Measurements from ENCODE around the gene KCNMA1. TPM values are rescaled to one million over a fixed set of nuclear protein-coding genes. Genes with fewer than 3 reads are reported as not detected.

Gene KCNMA1
- total and polyA plus RNA-seq, 10 of the 15 experiments (the other 5 are each of a cell fraction or from before 2014, with no cell fraction given) = 8.5 to 77.0 (median 21.3) TPM

DNA sequence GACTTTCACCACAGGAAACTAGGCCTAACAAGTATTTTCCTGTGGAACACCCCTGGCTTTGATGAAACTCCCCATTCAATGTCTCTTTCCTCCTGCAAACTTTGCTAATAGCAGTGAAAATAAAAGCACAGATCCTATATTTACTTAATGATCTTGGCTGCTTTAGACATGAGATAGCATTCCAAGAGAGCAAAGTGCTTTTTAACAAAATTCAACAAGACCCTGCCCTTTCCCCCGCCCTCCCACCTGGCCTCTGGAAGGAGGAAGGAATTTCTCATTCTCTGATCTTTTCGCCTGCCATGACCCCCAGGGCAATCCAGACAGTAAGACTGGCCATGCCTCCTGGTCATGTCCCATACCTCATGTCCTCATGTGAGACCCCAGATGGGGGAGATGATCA is 185.7 kb downstream of the KCNMA1 start (continued):
- TF ChIP-seq ASH2L (IDR thresholded peaks at IDR 0.05; ENCODE audit: borderline replicate concordance, low read depth) = no peak
- TF ChIP-seq MTA3 (IDR thresholded peaks at IDR 0.05; ENCODE audit: borderline replicate concordance, low read length) = no peak

DNA sequence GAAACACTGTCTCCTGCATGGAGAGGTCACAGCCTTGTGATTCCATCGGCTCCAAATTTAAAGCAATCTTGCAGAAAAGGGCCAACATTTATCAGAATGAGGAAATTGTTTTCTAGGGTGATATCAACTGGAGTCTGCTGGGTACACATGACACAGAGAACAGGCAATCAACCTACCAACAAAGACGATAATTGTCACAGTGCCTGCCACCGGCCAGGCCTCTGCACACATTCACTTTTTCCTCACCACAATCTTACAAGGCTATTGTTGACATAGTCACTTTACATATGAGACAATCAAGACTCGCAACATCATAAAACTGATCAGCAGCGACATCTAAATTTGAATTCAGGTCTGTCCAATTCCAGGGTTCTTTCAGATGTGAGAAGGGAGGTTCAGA is 189.4 kb downstream of the KCNMA1 start:
- Histone ChIP-seq H2AFZ (ENCODE audit: control insufficient read depth, low read depth, low read length) (no peak overlapping the region), H3K27me3 (replicated peaks in 1 of 2; ENCODE audit: control insufficient read depth in 2 of 2, insufficient read depth in 2 of 2, low read length in 1 of 2) (no peaks in the 10 kb centered on the region), H3K9ac (ENCODE audit: control insufficient read depth, insufficient read depth, low read length) (no peak overlapping the region), H3K79me2 (ENCODE audit: control insufficient read depth, insufficient read depth, low read length) (no peaks in the 10 kb centered on the region), H3K36me3 (ENCODE audit: control insufficient read depth in 2 of 2, insufficient read depth in 2 of 2, low read length in 1 of 2) (no peaks in the 10 kb centered on the region), H4K20me1 (ENCODE audit: control insufficient read depth, insufficient read depth) (no peaks in the 10 kb centered on the region), H3K4me3 (no peak overlapping the region), H3K4me1 (ENCODE audit: control insufficient read depth, insufficient read depth, low read length) (no peaks in the 10 kb centered on the region), H3K9me3 (replicated peaks; ENCODE audit: control insufficient read depth, insufficient read depth, low read length) (no peaks in the 10 kb centered on the region; the same call in 2 of the 3 replicates), H3K27ac (ENCODE audit: control insufficient read depth, insufficient read depth) (no peak overlapping the region), H3K4me2 (ENCODE audit: control insufficient read depth, insufficient read depth) (no peak overlapping the region)
- POLR2A ChIA-PET = no interaction called here
- DNase-seq (ENCODE audit: low read depth, low spot score) (no peak), FAIRE-seq (no peak), ATAC-seq (no peak)
- 58% methylated on average over 5 of the region's 5 CpGs for WGBS (ENCODE audit: insufficient coverage, insufficient replicate concordance, low lambda C conversion rate, missing lambda C conversion rate)
- CTCF ChIA-PET = no interaction called here
- TF ChIP-seq RB1 (IDR thresholded peaks at IDR 0.05; ENCODE audit: borderline replicate concordance) (no peak), CEBPB (IDR thresholded peaks at IDR 0.05; ENCODE audit: borderline replicate concordance in 1 of 2, low read depth in 2 of 2, low read length in 2 of 2) (no peak), RBBP5 (conservative IDR thresholded peaks at IDR 0.05) (no peak), IKZF2 (IDR thresholded peaks at IDR 0.05) (no peak)
- TF ChIP-seq, protein P1, sequence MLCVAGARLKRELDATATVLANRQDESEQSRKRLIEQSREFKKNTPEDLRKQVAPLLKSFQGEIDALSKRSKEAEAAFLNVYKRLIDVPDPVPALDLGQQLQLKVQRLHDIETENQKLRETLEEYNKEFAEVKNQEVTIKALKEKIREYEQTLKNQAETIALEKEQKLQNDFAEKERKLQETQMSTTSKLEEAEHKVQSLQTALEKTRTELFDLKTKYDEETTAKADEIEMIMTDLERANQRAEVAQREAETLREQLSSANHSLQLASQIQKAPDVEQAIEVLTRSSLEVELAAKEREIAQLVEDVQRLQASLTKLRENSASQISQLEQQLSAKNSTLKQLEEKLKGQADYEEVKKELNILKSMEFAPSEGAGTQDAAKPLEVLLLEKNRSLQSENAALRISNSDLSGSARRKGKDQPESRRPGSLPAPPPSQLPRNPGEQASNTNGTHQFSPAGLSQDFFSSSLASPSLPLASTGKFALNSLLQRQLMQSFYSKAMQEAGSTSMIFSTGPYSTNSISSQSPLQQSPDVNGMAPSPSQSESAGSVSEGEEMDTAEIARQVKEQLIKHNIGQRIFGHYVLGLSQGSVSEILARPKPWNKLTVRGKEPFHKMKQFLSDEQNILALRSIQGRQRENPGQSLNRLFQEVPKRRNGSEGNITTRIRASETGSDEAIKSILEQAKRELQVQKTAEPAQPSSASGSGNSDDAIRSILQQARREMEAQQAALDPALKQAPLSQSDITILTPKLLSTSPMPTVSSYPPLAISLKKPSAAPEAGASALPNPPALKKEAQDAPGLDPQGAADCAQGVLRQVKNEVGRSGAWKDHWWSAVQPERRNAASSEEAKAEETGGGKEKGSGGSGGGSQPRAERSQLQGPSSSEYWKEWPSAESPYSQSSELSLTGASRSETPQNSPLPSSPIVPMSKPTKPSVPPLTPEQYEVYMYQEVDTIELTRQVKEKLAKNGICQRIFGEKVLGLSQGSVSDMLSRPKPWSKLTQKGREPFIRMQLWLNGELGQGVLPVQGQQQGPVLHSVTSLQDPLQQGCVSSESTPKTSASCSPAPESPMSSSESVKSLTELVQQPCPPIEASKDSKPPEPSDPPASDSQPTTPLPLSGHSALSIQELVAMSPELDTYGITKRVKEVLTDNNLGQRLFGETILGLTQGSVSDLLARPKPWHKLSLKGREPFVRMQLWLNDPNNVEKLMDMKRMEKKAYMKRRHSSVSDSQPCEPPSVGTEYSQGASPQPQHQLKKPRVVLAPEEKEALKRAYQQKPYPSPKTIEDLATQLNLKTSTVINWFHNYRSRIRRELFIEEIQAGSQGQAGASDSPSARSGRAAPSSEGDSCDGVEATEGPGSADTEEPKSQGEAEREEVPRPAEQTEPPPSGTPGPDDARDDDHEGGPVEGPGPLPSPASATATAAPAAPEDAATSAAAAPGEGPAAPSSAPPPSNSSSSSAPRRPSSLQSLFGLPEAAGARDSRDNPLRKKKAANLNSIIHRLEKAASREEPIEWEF (IDR thresholded peaks at IDR 0.05; ENCODE audit: insufficient replicate concordance, low read depth, low read length) = no peak
- in situ Hi-C loops (cut with MboI) (no loop called here), intact Hi-C loops (cut with micrococcal nuclease; ENCODE audit: unreplicated experiment) (no loop called here)
- RAD21 ChIA-PET (ENCODE audit: unreplicated experiment) = no interaction called here
- BruUV-seq (replicated peaks) = no TSS peak
- SMC1A ChIA-PET (ENCODE audit: uncharacterized antibody, unreplicated experiment) = no interaction called here
